BJ (cell line): Measurements from ENCODE around the gene NCAN. TPM values are rescaled to one million over a fixed set of nuclear protein-coding genes. Genes with fewer than 3 reads are reported as not detected.

Experiments used
- CTCF ChIA-PET: fragments of 350-600 bp; formaldehyde crosslinking; extraction: SDS; loops from one replicate; lab custom pipeline; 2021; ENCODE audit warnings: antibody characterized with exemption, inconsistent platforms; lab: Yijun Ruan, JAX
- POLR2A ChIA-PET: fragments of 300-600 bp; sonication (Branson Sonifier 250); formaldehyde crosslinking; extraction: SDS; loops from one replicate; lab custom pipeline; 2021; ENCODE audit warnings: antibody characterized with exemption; lab: Charles Lee
- DNase-seq: peaks from one replicate; pipeline ENCODE4 v3.0.0-alpha.2; 2011; ENCODE audit warnings: low read depth
- H3K27me3 ChIP-seq: 2 replicates; pipeline ENCODE4 v1.6.0; 2011; ENCODE audit warnings: low read length; ENCODE audit not compliant: control insufficient read depth, insufficient read depth
- H3K36me3 ChIP-seq: 2 replicates; pipeline ENCODE4 v1.5.1; 2011; ENCODE audit warnings: low read length; ENCODE audit not compliant: control insufficient read depth, insufficient read depth
- H3K4me3 ChIP-seq: 2 replicates; pipeline ENCODE4 v1.5.1; 2011; ENCODE audit warnings: low read depth, mild to moderate bottlenecking, control low read depth, low read length
- CTCF ChIP-seq: IDR thresholded peaks from 2 replicates; pipeline ENCODE4 v1.5.1; 2011; ENCODE audit warnings: low read depth, mild to moderate bottlenecking, control low read depth, inconsistent platforms, low read length, moderate library complexity; ENCODE audit not compliant: insufficient read depth
- polyA plus RNA-seq: library from polyadenylated mRNA; depleted of rRNA; stranded (reverse); fragments of >200 nt; gene quantifications from 2 replicates; pipeline ENCODE4 v1.2.3, GENCODE V29; 2011

The NCAN gene
- polyA plus RNA-seq, 1 experiment: not detected

GRCh38 chr19:19230999-19231398, 19.2 kb downstream of the NCAN start:
- POLR2A ChIA-PET: no interaction called here
- Histone ChIP-seq H3K36me3 (no peaks in the 10 kb centered on the region), H3K27me3 (peaks cover 3% of the 10 kb centered on the region; the same call in 1 of the 2 replicates), H3K4me3 (no peak overlapping the region)
- no peak for TF ChIP-seq CTCF
- DNase-seq: no peak
- CTCF ChIA-PET: interaction anchor here (1.5 kb wide), 1 partner anchor 15 kb away, joined by 3 read pairs; no protein-coding TSS in a partner anchor

GRCh38 chr19:19232261-19232721, 20.5 kb downstream of the NCAN start:
- CTCF ChIA-PET: interaction anchor here (1.4 to 1.5 kb wide), 2 partner anchors 17 to 29 kb away, joined by 3 read pairs; partner anchors contain the start of gene NR2C2AP
- no peak for TF ChIP-seq CTCF

GRCh38 chr19:19234220-19234816, 22.6 kb downstream of the NCAN start:
- no peak for DNase-seq
- Histone ChIP-seq H3K4me3 (no peak overlapping the region), H3K27me3 (no peaks in the 10 kb centered on the region), H3K36me3 (no peaks in the 10 kb centered on the region)
- POLR2A ChIA-PET: no interaction called here
- CTCF ChIA-PET: interaction anchor here (0.8 to 1.7 kb wide), 2 partner anchors 9 to 20 kb away, joined by 3 to 14 read pairs; no protein-coding TSS in a partner anchor
- no peak for TF ChIP-seq CTCF

More at GRCh38 chr19:19232261-19232721, 20.5 kb downstream of the NCAN start:
- peaks cover 3% of the 10 kb centered on the region; the same call in 1 of the 2 replicates for H3K27me3 ChIP-seq
- no peak overlapping the region for H3K4me3 ChIP-seq
- DNase-seq: no peak
- POLR2A ChIA-PET: no interaction called here
- no peaks in the 10 kb centered on the region for H3K36me3 ChIP-seq

GRCh38 chr19:19236173-19236572, 24.4 kb downstream of the NCAN start:
- CTCF ChIA-PET: interaction anchor here (0.6 kb wide), 1 partner anchor 24 kb away, joined by 3 read pairs; the partner anchor contains the start of gene NCAN
- Histone ChIP-seq H3K36me3 (no peaks in the 10 kb centered on the region), H3K4me3 (no peak overlapping the region), H3K27me3 (no peaks in the 10 kb centered on the region)
- no peak for DNase-seq
- no peak for TF ChIP-seq CTCF
- POLR2A ChIA-PET: no interaction called here

GRCh38 chr19:19238126-19238894, 26.6 kb downstream of the NCAN start:
- H3K36me3 ChIP-seq: no peaks in the 10 kb centered on the region
- no peak for TF ChIP-seq CTCF
- H3K4me3 ChIP-seq: no peak overlapping the region
- ChIA-PET POLR2A (no interaction called here), CTCF (no interaction called here)
- H3K27me3 ChIP-seq: no peaks in the 10 kb centered on the region
- no peak for DNase-seq
